Measurements from ENCODE around the gene TWIST2. TPM values are rescaled to one million over a fixed set of nuclear protein-coding genes. Genes with fewer than 3 reads are reported as not detected.

Gene TWIST2
- total and polyA plus RNA-seq, 7 donors, result 0.92 to 92.2 (median 53.9) TPM

DNA sequence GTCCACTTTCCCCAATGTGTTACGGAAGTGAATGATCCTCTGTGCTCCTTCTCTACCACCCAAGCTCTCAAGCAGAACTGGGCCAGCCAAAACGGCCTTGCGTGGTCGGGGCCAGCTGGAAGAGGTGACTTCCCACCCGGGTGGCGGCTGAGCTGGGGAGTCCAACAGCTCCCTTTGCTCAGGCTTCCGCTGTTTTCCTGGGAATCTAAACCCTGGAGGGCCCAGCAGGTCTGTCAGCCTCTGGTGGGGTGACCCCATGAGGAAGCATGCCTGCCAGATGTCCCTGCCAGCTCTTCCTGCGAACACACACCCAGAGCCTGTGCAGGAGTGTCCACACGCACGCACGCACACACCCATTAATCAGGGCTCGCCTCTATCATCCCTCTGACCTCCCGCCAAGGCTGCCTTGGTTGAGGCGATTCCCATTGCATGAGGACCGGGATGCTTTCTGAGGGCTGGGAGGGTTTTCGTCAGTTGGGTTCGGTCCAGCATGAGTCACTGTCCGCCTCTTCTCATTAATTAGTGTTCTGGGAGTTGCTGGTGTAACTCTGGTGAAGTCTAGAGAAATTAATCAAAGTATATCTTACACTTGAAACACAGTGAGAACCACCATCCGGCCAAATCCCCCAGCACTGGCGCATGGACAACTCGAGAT is 90.6 kb downstream of the TWIST2 start:
- peak; percentile 97 for DNase-seq
- Histone ChIP-seq H3K27me3 (no peaks in the 10 kb centered on the region), H3K9me3 (peaks cover 0 to 8% (median 0%) of the 10 kb centered on the region in 4 donors), H3K27ac (peak overlapping the region; percentile 45 to 63 (median 52)), H3K4me1 (peaks cover 0 to 13% (median 6%) of the 10 kb centered on the region in 4 donors), H3K4me3 (no peak overlapping the region), H3K36me3 (no peaks in the 10 kb centered on the region)
- 72 to 78% methylated on average over 21 of the region's 21 CpGs for WGBS, 2 donors
- intact Hi-C loops (cut with DNase I), result no loop called here
- TF ChIP-seq POLR2A (IDR thresholded peaks at IDR 0.05), result no peak
- peak; percentile 53 to 71 (median 59) for TF ChIP-seq POLR2AphosphoS5 (IDR thresholded peaks at IDR 0.05)

DNA sequence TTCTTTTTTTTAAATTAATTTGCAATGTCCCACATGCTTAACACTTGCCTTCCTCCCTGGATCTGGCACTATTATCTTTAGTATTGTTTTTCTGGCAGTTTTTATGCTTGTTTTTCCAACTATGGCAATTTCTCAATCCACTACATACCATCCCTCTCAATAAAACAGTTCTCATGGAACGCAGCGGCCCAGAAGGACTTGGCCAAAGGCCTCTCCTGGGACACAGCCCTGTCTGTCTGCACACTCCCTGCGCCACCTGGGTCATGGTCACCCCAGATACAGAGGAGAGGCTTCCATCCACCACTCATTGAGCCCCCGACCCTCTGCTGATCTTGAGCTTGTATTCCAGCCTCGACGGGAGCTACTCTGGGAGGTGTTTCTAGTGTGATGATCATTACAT is 91.2 kb downstream of the TWIST2 start:
- 83 to 84% methylated on average over 6 of the region's 6 CpGs for WGBS, 2 donors
- H3K27ac ChIP-seq, result peak overlapping the region in 3 of 4 donors; percentile 26 to 63 (median 48)
- H3K9me3 ChIP-seq, result peaks cover 0 to 2% (median 0%) of the 10 kb centered on the region in 4 donors
- intact Hi-C loops (cut with DNase I), result no loop called here
- no peak overlapping the region for H3K4me3 ChIP-seq
- H3K4me1 ChIP-seq, result peaks cover 0 to 13% (median 6%) of the 10 kb centered on the region in 4 donors
- DNase-seq, result peak; percentile 85
- no peaks in the 10 kb centered on the region for H3K36me3 ChIP-seq
- no peaks in the 10 kb centered on the region for H3K27me3 ChIP-seq
- TF ChIP-seq POLR2AphosphoS5 (IDR thresholded peaks at IDR 0.05) (no peak), POLR2A (IDR thresholded peaks at IDR 0.05) (no peak), EP300 (IDR thresholded peaks at IDR 0.05) (no peak)
- TF ChIP-seq, protein P1, sequence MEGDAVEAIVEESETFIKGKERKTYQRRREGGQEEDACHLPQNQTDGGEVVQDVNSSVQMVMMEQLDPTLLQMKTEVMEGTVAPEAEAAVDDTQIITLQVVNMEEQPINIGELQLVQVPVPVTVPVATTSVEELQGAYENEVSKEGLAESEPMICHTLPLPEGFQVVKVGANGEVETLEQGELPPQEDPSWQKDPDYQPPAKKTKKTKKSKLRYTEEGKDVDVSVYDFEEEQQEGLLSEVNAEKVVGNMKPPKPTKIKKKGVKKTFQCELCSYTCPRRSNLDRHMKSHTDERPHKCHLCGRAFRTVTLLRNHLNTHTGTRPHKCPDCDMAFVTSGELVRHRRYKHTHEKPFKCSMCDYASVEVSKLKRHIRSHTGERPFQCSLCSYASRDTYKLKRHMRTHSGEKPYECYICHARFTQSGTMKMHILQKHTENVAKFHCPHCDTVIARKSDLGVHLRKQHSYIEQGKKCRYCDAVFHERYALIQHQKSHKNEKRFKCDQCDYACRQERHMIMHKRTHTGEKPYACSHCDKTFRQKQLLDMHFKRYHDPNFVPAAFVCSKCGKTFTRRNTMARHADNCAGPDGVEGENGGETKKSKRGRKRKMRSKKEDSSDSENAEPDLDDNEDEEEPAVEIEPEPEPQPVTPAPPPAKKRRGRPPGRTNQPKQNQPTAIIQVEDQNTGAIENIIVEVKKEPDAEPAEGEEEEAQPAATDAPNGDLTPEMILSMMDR (IDR thresholded peaks at IDR 0.05), result no peak

DNA sequence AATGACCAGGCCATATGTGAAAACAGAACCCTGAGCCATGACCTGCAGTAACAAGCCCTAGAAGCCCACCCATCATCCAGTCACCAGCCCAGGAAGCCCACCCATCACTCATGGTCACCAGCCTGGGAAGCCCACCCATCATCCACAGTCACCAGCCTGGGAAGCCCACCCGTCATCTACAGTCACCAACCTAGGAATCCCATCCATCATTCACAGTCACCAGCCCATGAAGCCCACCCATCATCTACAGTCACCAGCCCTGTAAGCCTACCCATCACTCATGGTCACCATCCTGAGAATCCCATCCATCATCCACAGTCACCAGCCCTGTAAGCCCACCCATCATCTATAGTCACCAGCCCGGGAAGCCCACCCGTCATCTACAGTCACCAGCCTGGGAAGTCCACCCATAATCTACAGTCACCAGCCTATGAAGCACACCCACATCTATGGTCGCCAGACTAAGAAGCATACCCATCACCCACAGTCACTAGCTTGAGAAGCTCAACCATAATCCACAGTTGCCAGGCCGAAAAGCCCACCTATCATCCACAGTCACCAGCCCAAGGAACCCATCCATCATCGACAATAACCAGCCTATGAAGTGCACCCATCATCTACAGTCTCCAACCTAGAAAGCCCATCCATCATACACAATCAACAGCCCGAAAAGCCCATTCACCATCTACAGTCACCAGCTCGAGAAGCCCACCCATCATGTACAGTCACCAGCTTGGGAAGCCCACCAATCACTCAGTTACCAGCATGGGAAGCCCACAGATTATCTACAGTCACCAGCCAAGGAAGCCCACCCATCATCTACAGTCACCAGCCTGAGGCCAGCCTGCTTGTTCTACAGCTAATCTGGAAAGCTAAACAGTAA is 91.9 kb downstream of the TWIST2 start:
- 87 to 92% methylated on average over 8 of the region's 8 CpGs for WGBS, 2 donors
- no peak for DNase-seq
- intact Hi-C loops (cut with DNase I), result loop anchor here (5.0 to 10.0 kb wide), 3 partner anchors 42 to 575 kb away; no protein-coding TSS in a partner anchor

DNA sequence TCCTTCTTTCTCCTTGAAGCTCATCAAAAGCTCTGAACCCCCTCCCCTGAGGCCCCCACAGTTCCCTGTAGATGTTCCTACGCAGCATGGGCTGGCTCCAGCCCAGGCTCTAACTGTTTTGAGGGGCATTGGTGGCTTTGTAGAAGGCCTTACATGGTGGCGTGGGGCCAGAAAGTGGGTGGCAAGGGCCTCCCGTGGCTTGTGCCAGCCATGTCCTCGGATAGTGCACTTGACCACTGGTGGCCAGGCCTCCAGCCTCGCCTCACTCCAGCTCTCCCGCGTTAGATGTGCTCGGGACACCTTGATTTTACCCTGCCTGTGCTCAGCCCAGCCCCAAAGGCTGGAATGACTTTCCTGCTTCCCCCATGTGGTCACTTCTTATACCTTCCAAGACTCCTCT is 92.9 kb downstream of the TWIST2 start:
- no peaks in the 10 kb centered on the region for H3K9me3 ChIP-seq
- peak; percentile 64 for DNase-seq
- no peak overlapping the region for H3K4me3 ChIP-seq
- no peak for TF ChIP-seq EP300 (IDR thresholded peaks at IDR 0.05)
- TF ChIP-seq, protein P1 (IDR thresholded peaks at IDR 0.05), result no peak
- no peak for TF ChIP-seq POLR2AphosphoS5 (IDR thresholded peaks at IDR 0.05)
- H3K4me1 ChIP-seq, result peaks cover 0 to 13% (median 6%) of the 10 kb centered on the region in 4 donors
- H3K27ac ChIP-seq, result no peak overlapping the region
- H3K27me3 ChIP-seq, result no peaks in the 10 kb centered on the region
- WGBS, 2 donors, result 82 to 83% methylated on average over 8 of the region's 8 CpGs
- intact Hi-C loops (cut with DNase I), result loop anchor here (5.0 to 10.0 kb wide), 3 partner anchors 44 to 576 kb away; no protein-coding TSS in a partner anchor
- no peaks in the 10 kb centered on the region for H3K36me3 ChIP-seq

More for the DNA sequence above, 91.9 kb downstream of the TWIST2 start:
- Histone ChIP-seq H3K27ac (peak overlapping the region in 3 of 4 donors; percentile 26 to 63 (median 48)), H3K9me3 (peaks cover 0 to 1% (median 0%) of the 10 kb centered on the region in 4 donors), H3K4me3 (no peak overlapping the region), H3K27me3 (no peaks in the 10 kb centered on the region), H3K36me3 (no peaks in the 10 kb centered on the region), H3K4me1 (peaks cover 0 to 13% (median 6%) of the 10 kb centered on the region in 4 donors)
- TF ChIP-seq POLR2A (IDR thresholded peaks at IDR 0.05) (no peak), EP300 (IDR thresholded peaks at IDR 0.05) (no peak), POLR2AphosphoS5 (IDR thresholded peaks at IDR 0.05) (no peak)
- TF ChIP-seq, protein P1 (IDR thresholded peaks at IDR 0.05), result no peak
